IMR-90 (cell line): Measurements from ENCODE around the gene CTRB1. TPM values are rescaled to one million over a fixed set of nuclear protein-coding genes. Genes with fewer than 3 reads are reported as not detected.

Experiments
- MAZ ChIP-seq: IDR thresholded peaks from 2 replicates; pipeline ENCODE4 v1.6.1; 2012; ENCODE audit warnings: low read depth, mild to moderate bottlenecking, low read length, improper control_type of control experiment, moderate library complexity, borderline replicate concordance
- MXI1 ChIP-seq: IDR thresholded peaks from 2 replicates; pipeline ENCODE4 v1.6.1; 2012; ENCODE audit warnings: low read depth, mild to moderate bottlenecking, low read length, moderate library complexity, borderline replicate concordance
- NFE2L2 ChIP-seq: fragments of 150-350 bp; IDR thresholded peaks from 2 replicates; pipeline ENCODE4 v1.6.1; 2016; ENCODE audit warnings: low read depth, mild to moderate bottlenecking, low read length
- SMC3 ChIP-seq: fragments of 150-350 bp; IDR thresholded peaks from 2 replicates; pipeline ENCODE4 v1.6.1; 2016; ENCODE audit warnings: low read depth, mild to moderate bottlenecking, antibody characterized with exemption, low read length, moderate library complexity
- USF2 ChIP-seq: fragments of 150-350 bp; IDR thresholded peaks from 2 replicates; pipeline ENCODE4 v1.6.1; 2017; ENCODE audit warnings: mild to moderate bottlenecking, antibody characterized with exemption, low read length, low read depth
- polyA plus RNA-seq, 3 experiments: library from polyadenylated mRNA; depleted of rRNA; stranded (reverse); fragments of >200 nt; gene quantifications; 2 replicates each; pipeline ENCODE4 v1.2.3, GENCODE V29; 2012; ENCODE audit warnings: low replicate concordance in 1 of 3
- total RNA-seq: library from RNA; depleted of rRNA; stranded (reverse); fragments of >200 nt; gene quantifications from 2 replicates; pipeline ENCODE4 v1.2.3, GENCODE V29; 2012

CTRB1 gene
- total and polyA plus RNA-seq, 2 of the 4 experiments (the other 2 are of a cell fraction): not detected

- peak; percentile 14; the same call in 1 of the 2 replicates for TF ChIP-seq SMC3
- no peak for TF ChIP-seq NFE2L2
- TF ChIP-seq MXI1: peak; percentile 84
- no peak for TF ChIP-seq USF2
- TF ChIP-seq MAZ: peak; percentile 79
These were observed 19.5 kb downstream of the CTRB1 start (continued) for GRCh38 chr16:75238132-75238852.
